Gastrocnemius medialis (tissue), 4 donors: Measurements from ENCODE around the gene CTNNB1.

Source experiments
- POLR2A ChIP-seq, 2 donors: fragments of 450-650 bp; IDR thresholded peaks; one replicate each; pipeline ENCODE4 v1.6.1; 2017; ENCODE audit warnings: antibody characterized with exemption in 2 of 2, mild to moderate bottlenecking in 2 of 2, moderate library complexity in 2 of 2
- TF ChIP-seq, protein P1 (sequence below), 5 experiments: fragments of 450-650 bp in 3 of 5; fragments of 200-600 bp in 2 of 5; sonication (generic) in 2 of 5; IDR thresholded peaks in 4 of 5; conservative IDR thresholded peaks in 1 of 5; 1 replicate in 4 of 5; 2 replicates in 1 of 5; pipeline ENCODE4 v1.5.1; 2016 to 2019; ENCODE audit warnings: antibody characterized with exemption in 5 of 5, mild to moderate bottlenecking in 3 of 5, moderate library complexity in 3 of 5

DNA sequence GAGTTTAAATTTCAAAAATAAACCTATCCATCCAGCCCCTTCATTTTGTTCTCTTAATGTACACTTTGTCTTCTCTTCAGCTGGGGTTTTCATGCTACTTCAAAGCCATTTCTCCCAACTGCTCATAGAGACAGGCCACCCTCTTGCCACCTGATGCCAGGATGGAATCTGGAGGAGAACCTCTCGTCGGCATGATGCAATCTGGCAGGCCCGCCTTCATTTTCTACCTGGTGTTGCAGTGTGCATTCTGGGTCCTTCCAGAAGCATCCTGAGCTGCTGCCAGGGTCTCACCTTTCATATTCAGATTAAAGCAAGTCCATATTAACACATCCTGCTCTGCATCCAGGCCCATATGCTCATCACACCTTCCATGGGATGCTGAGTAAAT, 60.8 kb downstream of the CTNNB1 start:
- TF ChIP-seq, protein P1, sequence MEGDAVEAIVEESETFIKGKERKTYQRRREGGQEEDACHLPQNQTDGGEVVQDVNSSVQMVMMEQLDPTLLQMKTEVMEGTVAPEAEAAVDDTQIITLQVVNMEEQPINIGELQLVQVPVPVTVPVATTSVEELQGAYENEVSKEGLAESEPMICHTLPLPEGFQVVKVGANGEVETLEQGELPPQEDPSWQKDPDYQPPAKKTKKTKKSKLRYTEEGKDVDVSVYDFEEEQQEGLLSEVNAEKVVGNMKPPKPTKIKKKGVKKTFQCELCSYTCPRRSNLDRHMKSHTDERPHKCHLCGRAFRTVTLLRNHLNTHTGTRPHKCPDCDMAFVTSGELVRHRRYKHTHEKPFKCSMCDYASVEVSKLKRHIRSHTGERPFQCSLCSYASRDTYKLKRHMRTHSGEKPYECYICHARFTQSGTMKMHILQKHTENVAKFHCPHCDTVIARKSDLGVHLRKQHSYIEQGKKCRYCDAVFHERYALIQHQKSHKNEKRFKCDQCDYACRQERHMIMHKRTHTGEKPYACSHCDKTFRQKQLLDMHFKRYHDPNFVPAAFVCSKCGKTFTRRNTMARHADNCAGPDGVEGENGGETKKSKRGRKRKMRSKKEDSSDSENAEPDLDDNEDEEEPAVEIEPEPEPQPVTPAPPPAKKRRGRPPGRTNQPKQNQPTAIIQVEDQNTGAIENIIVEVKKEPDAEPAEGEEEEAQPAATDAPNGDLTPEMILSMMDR (IDR thresholded peaks at IDR 0.05 in 4 of 5, conservative IDR thresholded peaks at IDR 0.05 in 1 of 5), result no peak
- no peak for TF ChIP-seq POLR2A (IDR thresholded peaks at IDR 0.05)
